ENCODE measurements around the gene CHN2. TPM values are rescaled to one million over a fixed set of nuclear protein-coding genes. Genes with fewer than 3 reads are reported as not detected.

CHN2 gene
- total RNA-seq (2021; fragmentation: NEBNext Ultra II Directional; extraction: Animal tissue kit (Norgen Biotek cat#: 25700)), result not detected
- long read RNA-seq, result 0 reads

DNA sequence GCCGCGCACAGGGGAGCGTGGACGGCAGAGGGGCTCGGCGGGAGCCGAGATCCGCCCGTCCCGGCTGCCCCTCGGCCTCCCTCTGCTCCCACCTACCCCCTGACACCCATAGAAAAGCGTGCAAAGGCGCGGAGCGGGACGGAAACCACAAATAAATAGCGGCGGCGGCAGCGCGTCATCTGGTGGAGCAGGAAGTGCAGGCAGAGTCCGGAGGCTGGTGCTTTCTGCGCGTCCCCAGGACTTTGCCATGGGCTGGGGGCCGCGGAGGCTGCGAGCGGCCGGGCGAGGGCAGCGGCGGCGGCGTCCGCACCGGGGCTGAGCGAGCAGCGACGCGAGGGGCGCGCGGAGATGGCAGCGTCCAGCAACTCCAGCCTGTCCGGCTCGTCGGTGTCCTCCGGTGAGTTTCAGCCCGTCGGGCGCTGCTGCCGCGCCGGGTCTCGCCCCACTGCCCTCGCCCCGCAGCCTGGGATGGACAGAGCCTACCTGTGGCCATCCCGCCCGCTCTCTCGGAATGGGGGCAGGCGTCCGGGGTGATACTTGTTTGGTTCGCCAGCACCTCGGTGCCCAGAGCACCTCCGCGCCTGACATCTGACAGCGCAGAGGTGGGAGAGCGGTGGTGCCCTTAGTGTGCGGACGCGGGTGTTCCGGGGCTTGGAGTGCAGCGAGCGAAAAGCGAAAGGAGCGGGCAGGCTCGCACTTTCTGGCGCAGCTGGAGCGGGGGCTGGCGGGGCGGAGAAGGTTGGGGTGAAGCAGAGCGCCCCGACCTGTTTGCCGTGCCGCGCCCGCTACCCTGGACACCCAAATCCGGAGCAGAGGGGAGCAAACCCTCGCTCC lies at the start of gene CHN2:
Gene CHN2 (plus strand): TSS at position 182 of the 834 bp plus-strand sequence.
- TF ChIP-seq, protein P1, sequence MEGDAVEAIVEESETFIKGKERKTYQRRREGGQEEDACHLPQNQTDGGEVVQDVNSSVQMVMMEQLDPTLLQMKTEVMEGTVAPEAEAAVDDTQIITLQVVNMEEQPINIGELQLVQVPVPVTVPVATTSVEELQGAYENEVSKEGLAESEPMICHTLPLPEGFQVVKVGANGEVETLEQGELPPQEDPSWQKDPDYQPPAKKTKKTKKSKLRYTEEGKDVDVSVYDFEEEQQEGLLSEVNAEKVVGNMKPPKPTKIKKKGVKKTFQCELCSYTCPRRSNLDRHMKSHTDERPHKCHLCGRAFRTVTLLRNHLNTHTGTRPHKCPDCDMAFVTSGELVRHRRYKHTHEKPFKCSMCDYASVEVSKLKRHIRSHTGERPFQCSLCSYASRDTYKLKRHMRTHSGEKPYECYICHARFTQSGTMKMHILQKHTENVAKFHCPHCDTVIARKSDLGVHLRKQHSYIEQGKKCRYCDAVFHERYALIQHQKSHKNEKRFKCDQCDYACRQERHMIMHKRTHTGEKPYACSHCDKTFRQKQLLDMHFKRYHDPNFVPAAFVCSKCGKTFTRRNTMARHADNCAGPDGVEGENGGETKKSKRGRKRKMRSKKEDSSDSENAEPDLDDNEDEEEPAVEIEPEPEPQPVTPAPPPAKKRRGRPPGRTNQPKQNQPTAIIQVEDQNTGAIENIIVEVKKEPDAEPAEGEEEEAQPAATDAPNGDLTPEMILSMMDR (IDR thresholded peaks at IDR 0.05), result no peak
- Mint-ChIP-seq H3K27me3 (ENCODE audit: insufficient read depth) (peaks cover 26% of the 10 kb centered on the region), H3K27ac (no peak within 1 kb of the TSS), H3K9me3 (no peaks in the 10 kb centered on the region), H3K4me1 (ENCODE audit: low read depth) (no peaks in the 10 kb centered on the region), H3K36me3 (ENCODE audit: low read depth) (no peaks in the 10 kb centered on the region), H3K4me3 (peak within 1 kb of the TSS; percentile 2; the same call in 1 of the 2 replicates)
- no peak for DNase-seq

DNA sequence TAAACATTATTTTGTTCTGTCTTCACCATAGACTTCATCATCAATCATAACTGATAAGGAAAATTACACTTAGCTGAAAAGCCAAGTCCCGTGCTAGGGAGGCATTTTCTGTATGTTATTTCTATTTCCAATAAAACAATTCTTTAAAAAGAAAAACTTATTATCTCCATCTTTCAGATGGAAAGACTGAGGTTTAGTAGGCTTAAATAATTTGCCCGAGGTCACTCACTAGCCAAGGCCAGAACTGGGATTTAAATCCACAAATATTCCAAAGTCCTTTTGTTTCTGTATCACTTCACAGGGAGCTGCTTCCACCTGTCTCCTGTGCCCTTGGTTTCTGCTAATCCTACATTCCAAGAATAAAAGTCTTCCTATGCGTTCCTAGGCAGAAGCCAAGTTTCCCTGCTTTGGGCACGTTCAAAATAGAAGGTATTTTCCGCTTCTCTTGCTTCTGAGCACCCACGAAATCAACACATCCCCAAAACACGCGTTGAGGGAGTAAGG lies 49.0 kb upstream of the CHN2 start:
- Mint-ChIP-seq H3K9me3 (no peaks in the 10 kb centered on the region; the same call in 1 of the 2 replicates), H3K4me3 (no peak overlapping the region), H3K27ac (no peak overlapping the region), H3K36me3 (ENCODE audit: low read depth) (no peaks in the 10 kb centered on the region), H3K4me1 (ENCODE audit: low read depth) (no peaks in the 10 kb centered on the region; the same call in 1 of the 2 replicates), H3K27me3 (ENCODE audit: insufficient read depth) (peaks cover 16% of the 10 kb centered on the region)
- TF ChIP-seq, protein P1 (IDR thresholded peaks at IDR 0.05), result no peak
- DNase-seq, result no peak

GRCh38 chr7:29146057-29146706 lies 48.4 kb upstream of the CHN2 start, which contains the start of gene CPVL:
Gene CPVL (minus strand): TSS chr7:29146537. CDS start chr7:29121061, 25,476 bp downstream.
- TF ChIP-seq, protein P1 (IDR thresholded peaks at IDR 0.05), result no peak
- H3K27me3 Mint-ChIP-seq (ENCODE audit: insufficient read depth), result peaks cover 17% of the 10 kb centered on the region
- no peak within 1 kb of the TSS for H3K27ac Mint-ChIP-seq
- H3K36me3 Mint-ChIP-seq (ENCODE audit: low read depth), result no peaks in the 10 kb centered on the region
- DNase-seq, result no peak
- no peaks in the 10 kb centered on the region; the same call in 1 of the 2 replicates for H3K9me3 Mint-ChIP-seq
- H3K4me1 Mint-ChIP-seq (ENCODE audit: low read depth), result no peaks in the 10 kb centered on the region; the same call in 1 of the 2 replicates
- H3K4me3 Mint-ChIP-seq, result no peak within 1 kb of the TSS; the same call in 1 of the 2 replicates

DNA sequence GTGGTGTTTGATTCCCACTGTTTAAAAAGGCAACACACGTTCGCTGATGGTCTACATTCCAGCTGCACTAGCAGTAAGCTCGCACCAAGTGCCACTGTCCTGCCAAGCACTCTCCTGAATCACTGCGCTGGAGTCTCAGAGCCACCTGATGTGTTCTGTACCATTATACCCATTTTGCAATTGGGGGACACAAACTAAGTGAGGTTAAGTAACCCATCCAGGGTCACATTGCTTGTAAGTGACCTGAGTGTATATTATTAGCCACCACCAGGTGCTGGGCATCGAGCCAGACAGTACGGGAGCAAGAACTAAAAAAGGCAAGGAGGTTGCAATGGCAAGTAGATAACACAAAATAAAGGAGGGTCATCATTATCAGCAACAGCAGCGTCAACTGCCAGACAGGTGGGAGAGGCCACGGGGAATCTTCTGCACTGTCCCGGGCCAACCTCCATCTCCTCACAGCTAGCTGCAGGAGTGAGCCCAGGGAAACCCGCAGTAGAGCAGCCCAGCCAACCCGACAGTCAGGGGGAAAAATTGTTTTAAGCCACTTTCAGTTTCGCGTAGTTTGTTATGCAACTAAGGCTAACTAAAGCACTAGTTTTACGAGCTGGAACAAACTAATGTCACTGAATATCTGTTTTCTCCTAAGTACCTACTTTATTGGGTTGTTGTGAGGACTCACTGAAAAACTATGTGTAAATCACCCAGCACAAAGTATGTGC lies 47.5 kb upstream of the CHN2 start:
- no peaks in the 10 kb centered on the region for H3K36me3 Mint-ChIP-seq (ENCODE audit: low read depth)
- no peak overlapping the region; the same call in 1 of the 2 replicates for H3K4me3 Mint-ChIP-seq
- DNase-seq, result peak; percentile 10
- H3K4me1 Mint-ChIP-seq (ENCODE audit: low read depth), result no peaks in the 10 kb centered on the region; the same call in 1 of the 2 replicates
- TF ChIP-seq, protein P1 (IDR thresholded peaks at IDR 0.05), result no peak
- H3K9me3 Mint-ChIP-seq, result no peaks in the 10 kb centered on the region; the same call in 1 of the 2 replicates
- H3K27me3 Mint-ChIP-seq (ENCODE audit: insufficient read depth), result peaks cover 17% of the 10 kb centered on the region
- no peak overlapping the region for H3K27ac Mint-ChIP-seq

DNA sequence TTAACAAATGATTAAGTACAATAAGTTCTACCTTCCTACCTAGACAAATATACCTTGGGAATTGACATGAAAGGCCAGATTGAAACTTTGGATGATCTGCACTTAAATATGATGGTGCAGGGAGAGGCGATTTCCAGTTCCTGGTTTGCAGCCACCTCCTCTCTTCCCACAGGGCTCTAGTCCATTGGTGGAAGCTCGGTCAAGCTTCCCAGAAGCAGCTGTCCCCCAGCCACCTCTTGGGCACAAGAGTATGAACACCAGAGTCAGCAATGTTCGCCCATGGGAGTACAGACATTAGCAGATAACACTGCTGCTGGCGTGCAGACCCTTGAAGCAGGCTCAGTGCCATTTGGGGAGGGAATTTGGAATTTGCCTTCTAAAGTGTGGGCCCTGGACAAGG lies 46.8 kb upstream of the CHN2 start:
- Mint-ChIP-seq H3K4me3 (no peak overlapping the region), H3K36me3 (ENCODE audit: low read depth) (no peaks in the 10 kb centered on the region)

More for the DNA sequence above, 46.8 kb upstream of the CHN2 start:
- DNase-seq, result no peak
- Mint-ChIP-seq H3K4me1 (ENCODE audit: low read depth) (no peaks in the 10 kb centered on the region; the same call in 1 of the 2 replicates), H3K27me3 (ENCODE audit: insufficient read depth) (peaks cover 22% of the 10 kb centered on the region), H3K9me3 (no peaks in the 10 kb centered on the region; the same call in 1 of the 2 replicates), H3K27ac (no peak overlapping the region)
- TF ChIP-seq, protein P1 (IDR thresholded peaks at IDR 0.05), result no peak

Data from HFFc6 (cell line).